OCI-LY7 (cell line): ENCODE measurements around the gene M1AP.

Experiments used
- CTCF ChIP-seq: fragments of 200-600 bp; sonication (generic); conservative IDR thresholded peaks from 2 replicates; pipeline ENCODE4 v1.5.1; 2014; ENCODE audit warnings: mild to moderate bottlenecking, antibody characterized with exemption, low read length, moderate library complexity, mixed read lengths
- EZH2phosphoT487 ChIP-seq: fragments of 200-600 bp; sonication (generic); IDR thresholded peaks from 2 replicates; pipeline ENCODE4 v1.6.1; 2018; ENCODE audit warnings: low read depth, borderline replicate concordance, mild to moderate bottlenecking, mixed run types, antibody characterized with exemption, low read length, moderate library complexity, mixed read lengths

DNA sequence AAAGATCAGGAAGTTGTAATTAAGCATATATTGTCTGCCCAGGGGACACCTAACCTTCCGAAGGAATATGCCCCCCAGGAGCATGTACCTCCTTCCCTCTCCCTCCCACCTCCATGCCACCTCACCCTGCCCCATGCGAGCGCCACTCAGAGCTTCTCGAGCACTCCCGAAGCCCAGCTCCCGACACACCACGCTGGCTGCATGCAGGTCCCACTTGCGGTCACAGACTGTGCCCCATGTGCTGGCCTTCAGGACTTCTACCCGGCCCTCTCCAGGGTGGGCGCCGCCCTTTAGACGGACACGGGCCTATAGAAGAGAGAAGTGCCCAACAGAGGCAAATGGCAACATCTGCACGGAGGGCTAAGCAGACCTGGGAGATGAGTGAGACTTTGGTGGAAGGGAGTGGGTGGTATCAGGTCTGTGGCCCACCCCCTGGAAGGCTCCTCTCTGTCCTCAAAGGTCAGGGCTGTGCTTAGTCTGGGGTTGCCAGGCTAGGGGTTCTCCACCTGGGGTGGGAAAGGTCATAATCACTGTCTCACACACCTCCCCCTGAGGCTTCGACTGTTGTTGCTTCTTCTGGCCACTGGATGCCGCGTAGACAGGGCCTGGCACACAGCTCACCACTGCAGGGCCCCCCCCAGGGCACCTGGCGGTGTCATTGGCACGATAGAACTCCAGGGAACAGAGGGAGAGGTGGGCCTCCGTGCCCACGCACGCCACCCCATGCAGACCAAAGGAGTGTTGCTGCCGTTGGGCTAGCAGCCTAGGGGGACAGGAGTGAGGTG is 111.8 kb downstream of the M1AP start:
- TF ChIP-seq CTCF = no peak; the same call in 1 of the 2 replicates
- TF ChIP-seq EZH2phosphoT487 = no peak
